Body of pancreas (tissue), 4 donors: Measurements from ENCODE around the gene APBA2.

ENCODE experiments used
- CTCF ChIP-seq, 7 experiments: fragments of 450-650 bp in 4 of 7; fragments of 200-600 bp in 3 of 7; sonication (generic) in 3 of 7; IDR thresholded peaks; one replicate each; pipeline ENCODE4 v1.5.1; 2016 to 2019; ENCODE audit warnings: antibody characterized with exemption in 7 of 7
- POLR2A ChIP-seq, 3 donors: fragments of 450-650 bp; IDR thresholded peaks; one replicate each; pipeline ENCODE4 v1.6.1; 2016; ENCODE audit warnings: antibody characterized with exemption in 3 of 3, mild to moderate bottlenecking in 2 of 3

- TF ChIP-seq POLR2A (IDR thresholded peaks at IDR 0.05), result no peak
- peak in 2 of 7 experiments; percentile 19 to 21 for TF ChIP-seq CTCF (IDR thresholded peaks at IDR 0.05)
These were observed 229.6 kb downstream of the APBA2 start for GRCh38 chr15:29115093-29115991.
